T-helper 17 cell (primary cell): ENCODE measurements around the gene AGO4. TPM values are rescaled to one million over a fixed set of nuclear protein-coding genes. Genes with fewer than 3 reads are reported as not detected.
"Not testable (repeated sequence)": the region's sequence is repeated elsewhere in the genome, so short reads cannot be mapped to it uniquely, and the experiment has no call there.

Source experiments
- ATAC-seq: fragments of 150-1000 bp; cut with Tn5 transposase; 2 replicates; pipeline ENCODE4 v1.10.0; 2021; ENCODE audit warnings: mild to moderate bottlenecking, moderate library complexity
- DNase-seq, 3 donors: peaks; one replicate each; pipeline versions ENCODE4 v3.0.0 to v3.0.0-alpha.2; 2020 to 2021
- H3K9me3 ChIP-seq: one replicate; pipeline ENCODE4 v1.7.0; 2013; ENCODE audit warnings: low read length, mild to moderate bottlenecking; ENCODE audit not compliant: control insufficient read depth, poor library complexity, severe bottlenecking
- H3K27ac Mint-ChIP-seq: one replicate; pipeline ENCODE4 v1.8.0; 2022; ENCODE audit warnings: mild to moderate bottlenecking, moderate library complexity, mixed read lengths
- H3K27me3 Mint-ChIP-seq: one replicate; pipeline ENCODE4 v1.8.0; 2022; ENCODE audit warnings: mixed read lengths
- H3K36me3 Mint-ChIP-seq: one replicate; pipeline ENCODE4 v1.8.0; 2022; ENCODE audit warnings: low read depth, mixed read lengths
- H3K4me1 Mint-ChIP-seq: one replicate; pipeline ENCODE4 v1.8.0; 2022; ENCODE audit warnings: mild to moderate bottlenecking, mixed read lengths
- H3K4me3 Mint-ChIP-seq: one replicate; pipeline ENCODE4 v1.8.0; 2022; ENCODE audit warnings: mild to moderate bottlenecking, moderate library complexity, mixed read lengths
- total RNA-seq, 4 donors: library from RNA in 2 of 4; stranded (reverse) in 2 of 4; gene quantifications; one replicate each; pipeline ENCODE4 v1.2.3 and lab custom pipeline; 2022 to 2026

The AGO4 gene
- total RNA-seq, 2 donors from 2014 or later, result 20.7 to 23.3 TPM

GRCh38 chr1:35795295-35795694, 12.5 kb upstream of the AGO4 start:
- no peaks in the 10 kb centered on the region for H3K9me3 ChIP-seq
- DNase-seq (no peak), ATAC-seq (no peak)
- peaks cover 3% of the 10 kb centered on the region for H3K36me3 Mint-ChIP-seq
- H3K27ac Mint-ChIP-seq, result no peak overlapping the region
- no peaks in the 10 kb centered on the region for H3K27me3 Mint-ChIP-seq
- H3K4me1 Mint-ChIP-seq, result no peaks in the 10 kb centered on the region
- H3K4me3 Mint-ChIP-seq, result no peak overlapping the region

GRCh38 chr1:35797380-35797779, 10.4 kb upstream of the AGO4 start:
- Mint-ChIP-seq H3K27ac (no peak overlapping the region), H3K4me1 (no peaks in the 10 kb centered on the region), H3K4me3 (no peak overlapping the region), H3K27me3 (no peaks in the 10 kb centered on the region), H3K36me3 (peaks cover 3% of the 10 kb centered on the region)
- ATAC-seq (no peak), DNase-seq (no peak)
- H3K9me3 ChIP-seq, result no peaks in the 10 kb centered on the region

GRCh38 chr1:35798019-35798418, 9.8 kb upstream of the AGO4 start:
- not testable (repeated sequence) for ATAC-seq, H3K27me3 Mint-ChIP-seq, H3K9me3 ChIP-seq, H3K4me3 Mint-ChIP-seq, DNase-seq, H3K27ac Mint-ChIP-seq, H3K4me1 Mint-ChIP-seq, H3K36me3 Mint-ChIP-seq

- not testable (repeated sequence) for H3K9me3 ChIP-seq, H3K36me3 Mint-ChIP-seq, H3K4me3 Mint-ChIP-seq, H3K27me3 Mint-ChIP-seq, ATAC-seq, H3K27ac Mint-ChIP-seq, H3K4me1 Mint-ChIP-seq, DNase-seq
Measured at GRCh38 chr1:35800167-35800887, 7.5 kb upstream of the AGO4 start.

GRCh38 chr1:35808450-35809113, 766 bp downstream of the AGO4 start:
- ATAC-seq (peak; percentile 20), DNase-seq (no peak)
- Mint-ChIP-seq H3K27me3 (no peaks in the 10 kb centered on the region), H3K27ac (peak overlapping the region; percentile 88), H3K36me3 (no peaks in the 10 kb centered on the region), H3K4me1 (peaks cover 25% of the 10 kb centered on the region), H3K4me3 (peak overlapping the region; percentile 94)
- H3K9me3 ChIP-seq, result no peaks in the 10 kb centered on the region

- Mint-ChIP-seq H3K36me3 (no peaks in the 10 kb centered on the region), H3K4me3 (peak overlapping the region; percentile 94), H3K27me3 (no peaks in the 10 kb centered on the region), H3K27ac (peak overlapping the region; percentile 88), H3K4me1 (peaks cover 24% of the 10 kb centered on the region)
- DNase-seq (no peak), ATAC-seq (no peak)
- H3K9me3 ChIP-seq, result no peaks in the 10 kb centered on the region
Measured at GRCh38 chr1:35809114-35810095, 1.6 kb downstream of the AGO4 start.

GRCh38 chr1:35810096-35810881, 2.5 kb downstream of the AGO4 start:
- Mint-ChIP-seq H3K4me1 (peaks cover 19% of the 10 kb centered on the region), H3K27ac (peak overlapping the region; percentile 88), H3K36me3 (no peaks in the 10 kb centered on the region), H3K4me3 (peak overlapping the region; percentile 94), H3K27me3 (no peaks in the 10 kb centered on the region)
- ATAC-seq, result no peak
- no peaks in the 10 kb centered on the region for H3K9me3 ChIP-seq
- DNase-seq, result no peak

- not testable (repeated sequence) for H3K9me3 ChIP-seq, H3K4me3 Mint-ChIP-seq, H3K27ac Mint-ChIP-seq, DNase-seq, ATAC-seq, H3K27me3 Mint-ChIP-seq, H3K36me3 Mint-ChIP-seq
- peaks cover 15% of the 10 kb centered on the region for H3K4me1 Mint-ChIP-seq
Measured at GRCh38 chr1:35812754-35813153, 4.9 kb downstream of the AGO4 start.

GRCh38 chr1:35825255-35825654, 17.4 kb downstream of the AGO4 start:
- peaks cover 3% of the 10 kb centered on the region for H3K36me3 Mint-ChIP-seq

GRCh38 chr1:35832276-35832905, 24.6 kb downstream of the AGO4 start:
- no peaks in the 10 kb centered on the region for H3K9me3 ChIP-seq
- no peak for ATAC-seq
- Mint-ChIP-seq H3K27me3 (no peaks in the 10 kb centered on the region), H3K4me1 (no peaks in the 10 kb centered on the region), H3K4me3 (no peak overlapping the region), H3K36me3 (peaks cover 14% of the 10 kb centered on the region), H3K27ac (peak overlapping the region; percentile 19)
- DNase-seq, result no peak

More at GRCh38 chr1:35825255-35825654, 17.4 kb downstream of the AGO4 start:
- H3K4me1 Mint-ChIP-seq, result peaks cover 4% of the 10 kb centered on the region
- DNase-seq, result no peak
- H3K4me3 Mint-ChIP-seq, result no peak overlapping the region
- H3K27me3 Mint-ChIP-seq, result no peaks in the 10 kb centered on the region
- H3K27ac Mint-ChIP-seq, result no peak overlapping the region
- no peak for ATAC-seq
- H3K9me3 ChIP-seq, result no peaks in the 10 kb centered on the region

GRCh38 chr1:35833395-35833794, 25.6 kb downstream of the AGO4 start:
- peaks cover 2% of the 10 kb centered on the region for H3K4me1 Mint-ChIP-seq
- H3K27me3 Mint-ChIP-seq, result no peaks in the 10 kb centered on the region
- no peak overlapping the region for H3K4me3 Mint-ChIP-seq
- no peak for ATAC-seq
- no peak overlapping the region for H3K27ac Mint-ChIP-seq
- H3K36me3 Mint-ChIP-seq, result peaks cover 14% of the 10 kb centered on the region
- H3K9me3 ChIP-seq, result no peaks in the 10 kb centered on the region
- DNase-seq, result no peak

GRCh38 chr1:35834218-35834617, 26.4 kb downstream of the AGO4 start:
- DNase-seq (no peak), ATAC-seq (no peak)
- Mint-ChIP-seq H3K4me3 (no peak overlapping the region), H3K27me3 (no peaks in the 10 kb centered on the region), H3K27ac (peak overlapping the region; percentile 51), H3K4me1 (peaks cover 3% of the 10 kb centered on the region), H3K36me3 (peaks cover 14% of the 10 kb centered on the region)
- H3K9me3 ChIP-seq, result no peaks in the 10 kb centered on the region
